Right lobe of liver (tissue), 4 donors: ENCODE measurements around the gene RAB22A.

Source experiments
- CTCF ChIP-seq, 4 donors: fragments of 200-600 bp in 3 of 4; fragments of 450-650 bp in 1 of 4; IDR thresholded peaks; one replicate each; pipeline versions ENCODE4 v1.5.1 to v1.8.0; 2016 to 2022; ENCODE audit warnings: antibody characterized with exemption in 4 of 4, mild to moderate bottlenecking in 2 of 4
- POLR2A ChIP-seq: fragments of 450-650 bp; IDR thresholded peaks from one replicate; pipeline ENCODE4 v1.6.1; 2017; ENCODE audit warnings: antibody characterized with exemption, mild to moderate bottlenecking
- donor health status: DM: no; HTN: no; CAD: no.
- donor health status: DM: no; HTN: no; CAD: no.
- donor health status: DM: no; HTN: yes; CAD: no.

GRCh38 chr20:58381627-58382026 lies 72.1 kb downstream of the RAB22A start:
- TF ChIP-seq POLR2A (no peak), CTCF (IDR thresholded peaks at IDR 0.05) (no peak)
